Hematopoietic multipotent progenitor cell treated with erythropoietin and hydrocortisone succinate and interleukin-3 and kit ligand, for 8 days (in vitro differentiated cells): ENCODE measurements around the gene KIAA0040.
A peak's percentile ranks its signal among the peaks of the same experiment; 100 is the strongest.

Experiments
- DNase-seq: peaks from one replicate; pipeline ENCODE4 v3.0.0-alpha.2; 2015

The KIAA0040 gene

DNA sequence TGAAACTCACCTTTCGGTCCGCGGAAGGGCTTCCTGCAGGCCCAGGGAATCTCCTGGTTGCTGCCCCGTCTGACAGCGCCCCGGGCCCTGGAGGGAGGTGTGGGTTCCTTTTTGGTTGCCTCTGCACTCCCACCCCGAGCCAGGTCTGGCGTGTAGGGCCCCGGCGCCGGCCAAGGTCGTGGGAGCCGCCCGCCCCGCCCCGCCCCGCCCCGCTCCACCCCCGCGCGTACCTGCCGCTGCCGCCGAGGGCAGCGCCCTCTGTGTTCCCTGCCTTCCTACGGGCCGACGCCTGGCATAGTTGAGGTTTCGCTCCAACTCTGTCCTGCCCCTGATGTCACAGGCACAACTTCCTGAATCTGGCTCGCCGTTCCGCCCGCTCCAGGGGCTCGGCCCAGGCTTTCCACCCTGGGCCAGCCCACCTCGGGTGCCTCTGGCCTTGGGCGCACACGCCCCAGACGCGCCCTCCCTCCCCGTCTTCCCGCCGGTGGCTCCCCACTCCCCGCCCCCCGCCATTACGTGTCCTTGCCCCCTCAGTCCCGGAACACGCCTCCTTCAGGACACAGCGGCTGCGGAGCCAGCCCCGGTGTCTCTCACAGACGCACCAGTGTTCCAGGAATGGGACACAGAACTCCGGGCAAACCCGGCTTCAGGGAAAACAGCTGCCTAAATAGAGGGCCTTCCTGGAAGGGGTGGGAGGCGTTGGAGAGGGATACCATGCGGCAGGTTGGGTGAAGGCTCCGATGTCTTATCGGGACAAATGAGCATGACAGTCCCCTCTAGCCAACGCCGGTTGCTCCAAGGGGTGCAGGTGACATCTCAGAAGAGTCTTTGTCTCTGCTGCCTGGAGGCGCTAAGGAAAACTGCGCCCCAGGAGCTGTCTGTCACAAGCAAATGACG is at the start of gene KIAA0040:
Gene KIAA0040, minus strand, starts transcription at position 147 of the 897 bp plus-strand sequence. CDS start 31,763 bp downstream, outside the sequence.
- DNase-seq = peak; percentile 65

DNA sequence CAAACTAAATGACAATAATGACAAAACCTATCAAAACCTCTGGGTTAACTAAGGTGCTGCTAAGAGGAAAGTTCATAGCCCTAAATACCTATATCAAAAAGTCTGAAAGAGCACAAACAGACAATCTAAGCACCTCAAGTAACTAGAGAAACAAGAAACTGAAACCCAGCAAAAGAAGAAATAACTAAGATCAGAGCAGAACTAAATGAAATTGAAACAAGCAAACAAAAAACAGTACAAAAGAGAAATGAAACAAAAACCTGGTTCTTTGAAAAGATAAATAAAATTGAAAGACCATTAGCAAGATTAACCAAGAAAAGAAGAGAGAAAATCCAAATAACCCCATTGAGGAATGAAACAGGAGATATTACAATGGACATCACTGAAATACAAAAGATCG is 44.8 kb upstream of the KIAA0040 start:
- DNase-seq = no peak

DNA sequence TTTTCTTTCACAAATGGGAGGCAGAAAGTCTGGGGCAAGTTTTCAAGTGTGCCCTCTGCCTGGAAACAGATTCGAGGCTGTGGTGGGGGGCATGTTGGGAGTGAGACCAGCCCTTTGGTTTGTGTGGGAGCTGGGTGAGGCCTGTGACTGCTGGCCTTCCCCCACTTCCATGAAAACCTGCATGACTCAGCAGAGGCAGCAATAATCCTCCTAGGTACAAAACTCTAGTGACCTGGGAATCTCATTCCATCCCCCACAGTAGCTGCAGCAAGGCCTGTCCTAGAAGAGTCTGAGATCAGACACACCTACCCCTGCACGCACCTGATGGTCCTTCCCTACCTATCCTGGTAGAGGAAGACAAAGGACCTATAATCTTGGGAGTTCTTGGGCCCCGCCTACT is 42.1 kb upstream of the KIAA0040 start:
- no peak for DNase-seq

DNA sequence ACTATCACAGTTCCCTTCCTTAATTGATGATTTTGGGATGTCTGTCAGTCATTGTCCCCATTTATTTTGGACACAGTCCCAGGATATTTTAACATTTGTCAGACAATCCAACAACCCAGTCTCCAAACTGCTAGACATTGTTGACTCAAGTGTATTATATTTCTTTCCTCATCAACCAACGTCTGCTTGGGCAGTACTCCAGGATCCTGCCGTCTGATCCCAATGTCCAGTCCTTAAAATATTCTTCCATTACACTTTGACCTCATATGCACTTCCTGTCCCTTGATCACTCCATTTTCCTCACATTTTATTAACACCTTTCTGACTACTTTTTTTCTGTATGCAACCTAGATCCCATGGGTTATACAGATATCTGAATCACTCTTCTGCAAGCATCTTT is 39.8 kb upstream of the KIAA0040 start:
- no peak for DNase-seq

DNA sequence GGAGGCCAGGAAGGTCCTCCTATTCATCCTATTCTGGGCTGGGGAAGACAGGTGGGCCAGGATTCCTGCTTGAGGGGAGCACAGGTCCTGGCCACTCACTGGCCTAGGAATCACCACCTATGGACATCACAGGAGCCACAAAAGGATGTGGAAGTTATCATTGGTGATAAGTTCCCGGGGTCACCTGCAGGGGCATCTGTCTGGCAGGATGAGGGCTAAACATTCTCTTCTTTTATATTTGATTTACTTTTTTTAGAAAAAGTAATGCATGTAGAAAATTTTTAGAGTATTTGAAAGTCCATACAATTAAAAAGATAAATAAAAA is 33.2 kb upstream of the KIAA0040 start:
- DNase-seq = no peak

DNA sequence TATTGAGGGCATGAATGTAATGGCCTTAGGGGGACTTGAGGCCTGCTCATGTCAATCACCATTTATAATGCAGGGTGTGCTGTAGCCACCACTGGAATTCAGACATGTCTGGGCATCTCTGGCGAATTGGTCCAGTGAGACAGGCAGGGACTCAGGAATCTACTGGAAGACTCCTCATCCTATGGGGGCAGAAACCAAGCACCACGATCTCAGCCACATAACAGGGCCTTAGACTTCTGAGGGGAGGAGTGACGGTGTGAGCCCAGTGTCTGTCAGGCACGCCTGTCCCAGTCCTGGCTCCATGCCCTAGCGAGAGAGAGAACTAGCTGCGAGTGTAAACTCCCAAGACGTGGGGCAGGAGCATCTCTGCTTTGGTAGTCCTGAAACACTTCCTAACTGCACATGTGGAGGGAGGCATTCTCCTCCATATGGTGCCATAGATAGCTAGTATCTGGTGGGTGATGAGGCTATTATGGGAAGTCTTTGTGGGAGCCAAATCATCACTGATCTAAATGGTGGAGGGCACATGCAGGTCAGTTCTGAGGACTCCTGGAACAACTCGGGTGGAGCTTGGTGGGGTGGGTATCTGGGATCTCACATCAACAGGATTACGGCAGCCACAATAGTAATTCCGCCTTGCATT is 29.8 kb upstream of the KIAA0040 start:
- peak; percentile 26 for DNase-seq

DNA sequence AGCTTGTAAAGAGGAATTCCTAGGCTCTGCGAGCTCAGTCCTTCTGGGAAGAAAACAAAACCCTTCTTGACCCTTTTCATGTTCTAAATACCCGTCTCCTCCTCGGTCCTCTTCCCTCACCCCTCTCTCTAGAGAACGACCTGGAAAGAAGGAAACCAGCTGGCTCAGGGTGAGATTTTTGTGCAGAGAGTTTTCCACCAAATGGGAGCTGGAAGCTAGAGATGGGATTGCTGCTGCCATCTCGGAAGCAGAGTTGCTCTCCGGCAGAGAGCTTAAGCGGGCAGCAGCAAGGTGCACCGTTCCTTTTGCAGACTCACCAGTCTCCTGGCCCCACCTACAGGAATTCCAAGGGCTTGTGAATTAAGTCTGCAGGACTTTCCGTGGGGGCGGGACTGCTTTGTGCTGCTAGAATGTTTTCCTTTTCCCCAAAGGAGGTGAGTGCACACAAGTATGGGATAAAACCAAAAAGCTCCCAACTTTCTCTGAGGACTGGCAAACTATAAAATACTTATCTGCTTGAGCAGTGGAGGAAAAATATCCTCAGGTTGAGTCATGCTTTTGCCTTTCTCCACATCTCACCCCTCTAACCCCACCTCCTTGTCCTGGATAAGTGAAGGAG is 29.1 kb upstream of the KIAA0040 start:
- DNase-seq = no peak

DNA sequence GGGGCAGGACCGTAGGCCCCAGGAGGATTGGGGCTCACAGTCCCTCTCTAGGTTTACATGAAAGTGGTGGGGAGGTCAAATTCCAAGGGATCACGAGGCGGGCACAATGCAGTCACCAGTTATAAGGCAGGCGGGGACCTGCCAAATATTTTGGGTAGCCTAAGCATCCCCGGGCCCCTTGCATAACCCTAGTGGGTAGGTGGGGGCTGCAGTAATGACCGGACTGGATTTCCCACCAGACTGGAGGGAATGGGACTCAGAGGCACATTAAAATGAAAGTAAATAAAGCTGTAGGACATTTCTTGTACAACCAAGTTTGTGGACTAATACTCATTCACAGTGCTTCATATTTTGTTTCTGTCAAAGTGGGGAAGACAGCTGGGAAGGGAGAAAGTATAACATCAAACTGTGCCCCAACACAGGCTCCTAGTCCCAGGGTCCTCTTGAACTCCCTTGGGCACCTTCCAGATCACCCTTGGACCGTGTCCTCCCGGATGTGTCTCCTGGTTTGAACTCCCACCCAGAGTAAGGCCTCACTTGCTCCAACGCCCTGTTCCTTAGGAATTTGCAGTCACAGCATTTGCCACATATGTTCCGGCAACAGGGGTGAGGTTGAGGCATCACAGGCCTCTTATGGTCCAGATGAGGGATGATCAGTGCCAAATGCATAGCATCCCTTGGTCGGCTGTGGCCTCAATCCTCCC is 28.4 kb upstream of the KIAA0040 start:
- no peak for DNase-seq

DNA sequence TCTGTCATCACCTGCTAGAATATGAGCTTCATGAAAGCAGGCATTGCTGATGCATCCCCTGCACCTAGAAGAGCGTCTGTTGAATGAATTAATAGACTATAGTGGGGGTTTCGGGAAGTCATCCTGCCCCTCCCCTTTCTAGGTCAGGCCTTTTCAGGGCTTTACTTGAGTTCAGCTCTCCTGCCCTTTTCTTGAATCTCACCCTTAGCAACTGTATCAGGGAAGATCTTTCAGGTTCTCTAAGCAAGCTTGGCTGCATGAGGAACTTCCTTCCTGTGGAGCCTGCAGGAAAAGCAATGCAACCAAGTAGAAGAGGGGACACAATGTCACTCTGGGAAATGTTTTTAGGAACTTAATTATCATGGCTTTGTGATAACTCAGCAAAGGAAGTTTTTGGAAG is 27.2 kb upstream of the KIAA0040 start:
- no peak for DNase-seq

DNA sequence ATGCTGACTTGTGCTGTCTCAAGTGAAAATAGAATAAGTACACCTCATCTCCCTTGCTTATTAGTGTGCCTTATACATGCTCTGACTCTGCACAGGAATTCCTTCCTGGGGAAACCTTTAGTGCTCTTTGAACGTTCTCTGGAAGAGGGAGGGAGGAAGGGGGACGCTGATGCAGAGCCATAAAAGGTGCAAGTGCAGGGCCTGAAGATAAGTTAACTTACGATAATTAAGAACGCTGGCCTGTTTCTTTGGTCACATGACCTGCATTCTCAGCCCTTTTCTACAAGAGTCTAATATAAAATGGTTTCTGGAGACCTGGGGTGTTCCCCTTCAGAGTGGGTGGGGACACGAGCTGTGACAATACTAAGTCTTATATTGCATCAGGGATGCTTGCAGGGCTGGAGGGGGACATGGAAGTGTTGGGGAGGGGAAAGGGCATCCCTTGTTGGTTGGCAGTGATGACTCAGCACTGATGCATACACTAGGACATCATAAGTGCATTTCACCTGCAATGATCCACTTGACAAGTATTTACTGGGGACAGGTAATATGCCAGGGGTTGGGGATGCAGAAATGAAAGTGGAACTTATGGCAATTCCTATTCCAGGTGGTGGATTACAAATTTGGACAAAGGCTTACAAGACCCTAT is 26.3 kb upstream of the KIAA0040 start:
- no peak for DNase-seq

DNA sequence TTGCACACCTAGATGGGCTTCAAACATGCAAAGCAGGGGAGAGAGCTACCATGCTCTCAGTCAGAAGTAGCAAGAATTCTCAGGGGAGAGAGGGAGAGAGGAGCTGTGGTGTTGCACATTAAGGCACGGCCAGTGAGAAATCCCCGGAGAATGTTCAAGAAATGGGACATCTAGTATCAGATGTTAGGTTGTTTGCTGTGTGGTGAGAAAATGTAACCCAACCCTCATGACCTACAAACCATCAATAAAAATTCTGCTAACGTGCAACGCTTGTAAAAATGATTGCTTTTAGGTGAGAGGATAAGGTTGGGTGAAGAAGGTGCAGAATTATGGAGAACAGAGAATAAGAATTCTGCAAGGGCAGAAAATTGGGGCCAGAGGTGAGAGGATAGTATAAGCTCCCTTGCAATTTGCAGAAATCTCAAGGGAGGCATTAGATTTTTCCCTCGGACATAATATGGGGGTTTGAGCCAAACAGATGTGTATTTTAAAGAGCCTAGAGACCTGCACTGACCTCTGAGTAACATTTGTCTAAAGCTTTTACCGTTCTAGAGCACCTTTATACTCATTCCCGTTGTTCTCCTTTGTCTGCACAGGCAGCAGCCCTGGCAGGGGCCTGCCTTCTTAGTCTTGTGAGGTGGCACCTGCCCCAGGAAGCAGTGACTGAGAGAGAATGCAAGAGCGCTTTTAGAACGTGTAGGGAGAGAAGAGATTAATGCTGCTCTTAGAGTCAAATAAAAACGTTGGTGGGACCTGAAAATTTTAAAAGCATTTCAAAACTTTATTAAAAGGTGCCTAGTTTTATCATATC is 25.4 kb upstream of the KIAA0040 start:
- DNase-seq = no peak

DNA sequence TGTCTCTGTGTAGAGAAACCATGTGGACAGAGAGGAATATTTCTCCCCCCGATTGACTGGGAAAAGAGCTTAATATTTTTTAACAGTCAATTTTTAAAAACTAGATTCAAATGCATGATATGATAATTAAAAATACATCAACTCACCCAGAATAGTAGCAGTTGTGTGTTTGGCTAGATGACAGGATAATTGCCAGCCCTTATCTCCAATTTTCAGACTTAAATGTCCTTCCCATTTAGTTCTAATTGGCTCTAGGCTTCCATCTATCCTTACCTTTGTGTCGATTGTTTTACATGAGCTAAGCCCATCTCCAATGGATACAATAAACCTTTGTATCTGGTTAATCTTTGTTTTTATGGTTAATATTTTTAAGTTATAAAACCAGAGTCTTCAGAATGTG is 23.9 kb upstream of the KIAA0040 start:
- DNase-seq = peak; percentile 49

DNA sequence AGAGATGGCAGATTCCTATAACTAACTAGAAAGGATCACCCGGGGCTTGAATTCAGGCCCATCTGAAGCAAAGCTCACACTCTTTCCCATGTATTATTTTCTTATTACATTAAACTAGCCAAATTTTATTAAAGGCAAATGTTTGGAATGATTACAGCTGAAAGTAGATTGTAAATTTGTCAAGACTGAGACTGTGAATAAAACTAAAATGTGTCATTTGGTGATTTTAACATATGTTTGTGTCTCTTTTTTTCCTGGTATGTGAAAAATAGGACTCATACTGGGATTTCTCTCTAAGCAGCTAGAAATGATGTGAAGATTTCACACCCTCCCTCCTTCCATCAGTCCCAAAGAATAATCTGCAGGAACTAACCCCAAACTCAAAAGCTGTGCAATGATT is 19.1 kb upstream of the KIAA0040 start:
- no peak for DNase-seq

DNA sequence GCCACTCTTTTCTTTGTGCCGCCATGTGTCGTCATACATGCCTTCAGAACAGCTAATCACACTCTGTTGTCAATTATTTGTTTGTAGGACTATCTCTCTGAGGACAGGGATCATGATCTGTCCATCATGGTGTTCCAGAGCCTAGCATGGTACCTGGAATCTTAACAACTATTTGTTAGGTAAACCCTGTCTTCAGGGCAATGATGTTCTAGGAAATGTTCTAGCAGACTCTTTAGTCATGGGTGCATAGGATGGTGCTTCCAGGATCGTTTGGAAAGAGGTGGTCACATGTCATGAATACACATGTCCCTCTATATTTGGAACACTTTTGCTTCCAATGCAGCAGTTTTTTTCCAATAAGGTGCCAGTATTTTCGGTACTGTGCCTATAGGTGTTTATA is 18.2 kb upstream of the KIAA0040 start:
- DNase-seq = no peak

DNA sequence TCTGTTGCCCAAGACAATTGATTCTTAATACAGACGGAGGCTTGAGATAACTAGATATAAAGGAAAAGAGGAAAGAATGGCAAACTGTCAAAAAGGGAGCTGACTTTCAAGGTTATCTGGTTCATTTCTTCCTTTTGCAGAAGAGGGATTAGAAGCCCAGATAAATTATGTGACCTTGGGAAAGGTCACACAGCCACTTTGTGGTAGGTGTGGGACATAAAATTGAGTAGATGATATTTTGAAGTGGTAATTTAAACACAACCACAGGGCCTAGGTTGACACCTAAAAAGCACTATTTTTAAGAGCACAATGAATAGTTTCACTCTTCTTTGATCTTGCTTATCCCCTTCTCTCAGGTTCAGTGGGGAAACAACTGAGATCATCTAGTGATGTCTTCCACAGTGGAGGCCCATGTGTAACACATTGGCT is 16.9 kb upstream of the KIAA0040 start:
- DNase-seq = peak; percentile 75

DNA sequence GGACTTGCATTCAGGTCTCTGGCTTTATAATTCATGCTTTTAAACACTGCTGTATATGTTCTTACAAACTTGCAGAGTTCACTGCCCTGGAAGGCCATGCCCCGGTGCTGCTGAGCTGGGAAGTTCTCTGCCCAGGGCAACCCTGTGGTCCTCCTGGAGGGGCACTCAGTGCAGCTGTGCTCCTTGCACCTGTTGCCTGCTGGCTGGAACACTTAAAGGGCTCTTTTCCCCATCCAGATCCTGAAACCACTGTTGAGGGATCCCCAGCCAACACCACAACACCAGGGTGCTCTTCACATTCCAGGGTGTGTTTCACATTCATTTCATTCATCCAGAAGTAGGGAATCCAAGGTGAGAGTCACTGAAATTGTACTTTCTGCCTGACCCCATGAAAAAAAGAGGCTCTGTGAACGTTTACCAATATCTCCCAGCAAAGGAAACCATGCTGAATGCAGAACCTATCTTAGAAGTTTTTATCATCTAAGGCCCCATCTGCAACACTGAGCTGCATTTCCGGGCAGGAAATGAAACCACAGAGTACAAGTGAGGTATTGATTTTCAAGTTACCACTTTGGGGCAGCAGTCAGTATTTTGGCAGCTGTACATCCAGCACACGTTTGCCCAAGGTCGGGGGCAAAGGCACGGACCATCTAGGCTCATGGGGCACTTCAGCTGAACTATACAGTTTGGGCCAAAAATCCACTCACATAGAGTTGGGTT is 16.4 kb upstream of the KIAA0040 start:
- DNase-seq = peak; percentile 74

DNA sequence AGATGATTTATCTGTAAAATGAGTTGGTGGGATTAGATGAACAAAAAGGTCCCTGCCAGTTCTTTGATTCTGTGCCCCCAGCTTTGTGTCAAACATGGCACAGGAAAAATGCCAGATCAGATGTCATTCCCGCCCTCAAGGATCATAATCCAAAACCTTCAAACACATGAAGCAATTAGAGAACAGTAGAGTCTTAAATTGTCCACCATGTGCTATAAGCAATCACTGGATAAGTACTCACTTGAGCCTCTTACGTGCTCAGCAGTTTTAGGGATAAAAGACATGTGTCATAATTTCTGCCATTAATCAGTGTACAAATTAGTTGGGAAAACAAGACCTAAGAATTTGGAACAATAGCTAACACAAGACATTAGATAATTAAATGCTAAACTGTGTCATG is 15.4 kb upstream of the KIAA0040 start:
- DNase-seq = no peak

DNA sequence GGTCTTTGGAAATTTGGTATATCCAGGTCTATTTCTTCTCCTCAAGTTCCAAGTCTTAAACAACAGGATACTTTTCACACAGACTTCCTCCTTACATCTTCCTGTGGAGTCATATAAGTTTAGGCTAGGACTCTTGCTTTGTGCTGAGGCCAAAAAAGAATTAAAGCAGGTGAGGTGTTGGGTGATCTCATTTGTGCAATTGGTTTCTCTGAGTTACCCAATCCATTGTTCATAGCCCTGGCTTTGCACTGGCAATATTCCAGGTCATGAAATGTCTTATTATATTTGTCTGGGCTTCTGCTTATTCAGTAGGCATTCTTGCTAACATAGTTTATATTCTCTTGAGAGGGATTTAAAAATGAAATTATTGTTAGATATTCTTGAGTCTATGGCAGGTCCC is 14.1 kb upstream of the KIAA0040 start:
- DNase-seq = no peak

DNA sequence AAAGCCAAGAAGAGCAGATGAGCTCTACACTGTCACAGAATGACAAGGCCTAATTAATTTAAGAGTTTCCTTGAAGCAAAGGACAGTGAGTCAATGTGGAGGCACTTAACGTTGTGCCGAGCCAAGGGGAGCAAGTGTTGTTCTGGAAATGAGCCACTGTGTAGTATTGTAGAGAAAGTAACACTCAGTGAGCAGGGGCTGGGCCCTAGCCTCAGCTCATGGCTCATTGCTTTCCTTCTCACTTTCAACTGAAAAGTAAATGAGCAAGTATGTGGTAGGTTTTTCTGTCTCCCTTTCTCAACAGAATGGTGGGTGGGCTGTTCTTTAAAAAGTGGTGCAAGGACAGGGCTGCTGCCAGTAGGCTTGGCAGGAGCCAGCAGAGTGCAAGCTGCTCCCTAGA is 11.8 kb upstream of the KIAA0040 start:
- DNase-seq = no peak

DNA sequence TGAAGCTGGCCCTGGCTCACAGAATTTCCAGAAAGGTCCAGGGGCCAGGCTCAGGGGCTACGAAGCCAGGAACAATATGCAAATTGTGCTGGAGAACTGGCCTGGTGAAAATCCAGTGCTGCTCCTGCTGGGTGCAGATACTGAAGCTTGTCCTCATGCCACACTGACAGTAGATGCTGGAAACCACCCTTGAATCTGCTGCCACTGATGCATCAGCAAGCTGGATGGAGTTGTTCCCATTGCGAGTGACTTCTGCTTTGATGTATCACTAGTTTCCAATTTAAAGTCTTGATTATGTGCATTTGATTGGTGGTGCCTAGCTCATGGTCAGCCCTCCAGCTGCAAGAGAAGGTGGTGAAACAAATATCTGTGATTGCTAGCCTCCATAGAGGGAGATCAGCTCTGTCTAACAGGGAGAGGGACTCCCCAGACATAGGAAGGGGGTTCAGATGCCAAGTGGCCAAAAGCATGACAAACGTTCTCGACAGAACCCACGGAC is 11.0 kb upstream of the KIAA0040 start:
- DNase-seq = no peak
